ENCODE results near the gene ZDHHC1. TPM values are rescaled to one million over a fixed set of nuclear protein-coding genes. Genes with fewer than 3 reads are reported as not detected.

Gene ZDHHC1
- polyA plus RNA-seq, 3 donors = 3.3 to 14.2 (median 6.0) TPM

DNA sequence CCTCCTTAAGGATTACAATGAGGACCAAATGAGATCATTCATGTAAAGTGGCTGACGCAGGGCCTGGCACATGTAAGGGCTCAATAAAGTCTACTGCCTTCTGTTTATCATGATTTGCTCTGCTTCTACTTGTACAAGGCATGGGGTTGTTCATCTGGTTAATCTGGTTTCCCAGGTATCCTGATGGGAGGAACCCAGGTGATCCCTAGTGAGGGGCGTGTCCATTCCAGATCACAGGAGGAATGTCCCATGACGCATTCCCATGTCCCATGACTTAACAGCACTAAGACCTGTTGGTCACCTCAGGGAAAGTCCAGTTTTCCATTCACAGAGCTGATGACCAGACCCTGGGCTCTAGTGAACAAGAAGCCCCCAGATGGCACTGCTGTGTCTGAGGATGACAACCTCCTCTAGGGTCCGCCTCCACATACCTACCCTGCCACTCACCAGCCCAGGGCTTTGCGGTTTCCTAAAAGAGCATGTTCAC lies 11.5 kb downstream of the ZDHHC1 start:
- TF ChIP-seq, protein P1, sequence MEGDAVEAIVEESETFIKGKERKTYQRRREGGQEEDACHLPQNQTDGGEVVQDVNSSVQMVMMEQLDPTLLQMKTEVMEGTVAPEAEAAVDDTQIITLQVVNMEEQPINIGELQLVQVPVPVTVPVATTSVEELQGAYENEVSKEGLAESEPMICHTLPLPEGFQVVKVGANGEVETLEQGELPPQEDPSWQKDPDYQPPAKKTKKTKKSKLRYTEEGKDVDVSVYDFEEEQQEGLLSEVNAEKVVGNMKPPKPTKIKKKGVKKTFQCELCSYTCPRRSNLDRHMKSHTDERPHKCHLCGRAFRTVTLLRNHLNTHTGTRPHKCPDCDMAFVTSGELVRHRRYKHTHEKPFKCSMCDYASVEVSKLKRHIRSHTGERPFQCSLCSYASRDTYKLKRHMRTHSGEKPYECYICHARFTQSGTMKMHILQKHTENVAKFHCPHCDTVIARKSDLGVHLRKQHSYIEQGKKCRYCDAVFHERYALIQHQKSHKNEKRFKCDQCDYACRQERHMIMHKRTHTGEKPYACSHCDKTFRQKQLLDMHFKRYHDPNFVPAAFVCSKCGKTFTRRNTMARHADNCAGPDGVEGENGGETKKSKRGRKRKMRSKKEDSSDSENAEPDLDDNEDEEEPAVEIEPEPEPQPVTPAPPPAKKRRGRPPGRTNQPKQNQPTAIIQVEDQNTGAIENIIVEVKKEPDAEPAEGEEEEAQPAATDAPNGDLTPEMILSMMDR (IDR thresholded peaks at IDR 0.05) = no peak
- Mint-ChIP-seq H3K4me3 (no peak overlapping the region), H3K36me3 (no peaks in the 10 kb centered on the region), H3K9me3 (peaks cover 0 to 2% (median 0%) of the 10 kb centered on the region in 7 donors), H3K27ac (no peak overlapping the region), H3K27me3 (ENCODE audit: low read depth in 3 of 3) (peaks cover 2 to 9% (median 7%) of the 10 kb centered on the region in 3 donors), H3K4me1 (peaks cover 12% of the 10 kb centered on the region)
- Histone ChIP-seq H3K27me3 (ENCODE audit: control insufficient read depth in 2 of 2, insufficient read depth in 2 of 2, low read length in 2 of 2) (no peaks in the 10 kb centered on the region), H3K9me3 (replicated peaks in 1 of 2; ENCODE audit: control insufficient read depth in 1 of 2, insufficient read depth in 1 of 2, low read length in 2 of 2) (no peaks in the 10 kb centered on the region), H3K27ac (ENCODE audit: low read depth in 1 of 2, low read length in 2 of 2) (no peak overlapping the region), H3K4me1 (ENCODE audit: control insufficient read depth in 1 of 2, insufficient read depth in 2 of 2, low read length in 2 of 2) (peaks cover 10 to 12% of the 10 kb centered on the region in 2 donors), H3K79me2 (ENCODE audit: insufficient read depth, low read length) (no peaks in the 10 kb centered on the region), H3K9ac (ENCODE audit: insufficient read depth, low read length, poor library complexity, severe bottlenecking) (no peak overlapping the region), H3K36me3 (replicated peaks in 1 of 2; ENCODE audit: control insufficient read depth in 1 of 2, insufficient read depth in 2 of 2, low read length in 2 of 2) (no peaks in the 10 kb centered on the region), H4K20me1 (ENCODE audit: insufficient read depth, low read length) (no peaks in the 10 kb centered on the region), H2AFZ (ENCODE audit: insufficient read depth, low read depth, low read length, poor library complexity, severe bottlenecking) (no peak overlapping the region), H3K4me3 (replicated peaks in 1 of 3; ENCODE audit: low read depth in 2 of 3, low read length in 3 of 3) (no peak overlapping the region), H3K4me2 (replicated peaks; ENCODE audit: extremely low read depth, low read length, poor library complexity, severe bottlenecking) (no peak overlapping the region)
- DNase-seq = no peak
- intact Hi-C loops (cut with micrococcal nuclease) = loop anchor here in 1 of 2 donors (10.0 kb wide), 1 partner anchor 50 kb away; no protein-coding TSS in a partner anchor
- 97% methylated on average over 4 of the region's 5 CpGs for WGBS (ENCODE audit: insufficient coverage)

DNA sequence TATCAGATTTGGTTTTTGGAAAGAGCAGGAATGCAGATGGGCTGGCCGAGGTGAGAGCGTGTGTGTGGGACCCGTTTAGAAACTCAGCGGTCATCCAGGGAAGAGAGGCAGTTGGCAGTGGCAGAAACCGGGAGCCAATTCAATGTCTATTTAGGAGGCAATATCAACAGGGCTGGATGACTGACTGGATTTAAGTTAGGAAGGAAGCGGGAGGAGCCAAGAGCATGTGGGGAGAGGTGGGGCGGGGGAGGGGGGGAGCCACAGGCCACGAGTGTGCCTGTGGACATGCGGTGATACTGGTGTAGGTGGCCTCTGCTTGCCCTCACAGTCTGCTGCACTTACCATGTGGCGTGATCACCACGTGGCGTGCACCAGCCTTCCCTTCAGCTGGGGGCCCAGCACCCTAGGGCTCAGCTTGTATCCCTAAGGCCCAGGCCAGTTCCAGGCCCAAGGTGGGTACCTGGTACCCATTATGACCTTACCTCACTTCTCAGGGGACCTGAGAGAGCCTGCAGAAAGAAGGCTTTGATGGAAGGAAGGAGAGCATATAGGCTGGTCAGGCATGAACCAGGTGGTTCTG lies 12.2 kb downstream of the ZDHHC1 start:
- H2AFZ ChIP-seq (ENCODE audit: insufficient read depth, low read depth, low read length, poor library complexity, severe bottlenecking) = no peak overlapping the region
- Mint-ChIP-seq H3K9me3 (peaks cover 0 to 2% (median 0%) of the 10 kb centered on the region in 7 donors), H3K4me3 (no peak overlapping the region), H3K27ac (peak overlapping the region in 1 of 7 donors; percentile 1), H3K27me3 (ENCODE audit: low read depth in 3 of 3) (peaks cover 2 to 9% (median 9%) of the 10 kb centered on the region in 3 donors), H3K36me3 (no peaks in the 10 kb centered on the region), H3K4me1 (peaks cover 14% of the 10 kb centered on the region)
- TF ChIP-seq, protein P1 (IDR thresholded peaks at IDR 0.05) = no peak
- H3K4me2 ChIP-seq (replicated peaks; ENCODE audit: extremely low read depth, low read length, poor library complexity, severe bottlenecking) = no peak overlapping the region
- intact Hi-C loops (cut with micrococcal nuclease) = loop anchor here in 1 of 2 donors (10.0 kb wide), 1 partner anchor 49 kb away; no protein-coding TSS in a partner anchor
- no peaks in the 10 kb centered on the region for H3K36me3 ChIP-seq (replicated peaks in 1 of 2; ENCODE audit: control insufficient read depth in 1 of 2, insufficient read depth in 2 of 2, low read length in 2 of 2)
- 75% methylated on average over 12 of the region's 12 CpGs for WGBS (ENCODE audit: insufficient coverage)
- H3K4me1 ChIP-seq (ENCODE audit: control insufficient read depth in 1 of 2, insufficient read depth in 2 of 2, low read length in 2 of 2) = peaks cover 13 to 18% of the 10 kb centered on the region in 2 donors
- H3K9ac ChIP-seq (ENCODE audit: insufficient read depth, low read length, poor library complexity, severe bottlenecking) = no peak overlapping the region
- no peak for DNase-seq
- H3K27me3 ChIP-seq (ENCODE audit: control insufficient read depth in 2 of 2, insufficient read depth in 2 of 2, low read length in 2 of 2) = no peaks in the 10 kb centered on the region
- H4K20me1 ChIP-seq (ENCODE audit: insufficient read depth, low read length) = no peaks in the 10 kb centered on the region
- no peak overlapping the region for H3K27ac ChIP-seq (ENCODE audit: low read depth in 1 of 2, low read length in 2 of 2)
- no peaks in the 10 kb centered on the region for H3K79me2 ChIP-seq (ENCODE audit: insufficient read depth, low read length)
- no peaks in the 10 kb centered on the region for H3K9me3 ChIP-seq (replicated peaks in 1 of 2; ENCODE audit: control insufficient read depth in 1 of 2, insufficient read depth in 1 of 2, low read length in 2 of 2)
- H3K4me3 ChIP-seq (replicated peaks in 1 of 3; ENCODE audit: low read depth in 2 of 3, low read length in 3 of 3) = no peak overlapping the region
